ENCODE results near the gene MEX3C. TPM values are rescaled to one million over a fixed set of nuclear protein-coding genes. Genes with fewer than 3 reads are reported as not detected.

The MEX3C gene
- total RNA-seq, 1 experiment from 2014 or later, result 15.8 TPM

DNA sequence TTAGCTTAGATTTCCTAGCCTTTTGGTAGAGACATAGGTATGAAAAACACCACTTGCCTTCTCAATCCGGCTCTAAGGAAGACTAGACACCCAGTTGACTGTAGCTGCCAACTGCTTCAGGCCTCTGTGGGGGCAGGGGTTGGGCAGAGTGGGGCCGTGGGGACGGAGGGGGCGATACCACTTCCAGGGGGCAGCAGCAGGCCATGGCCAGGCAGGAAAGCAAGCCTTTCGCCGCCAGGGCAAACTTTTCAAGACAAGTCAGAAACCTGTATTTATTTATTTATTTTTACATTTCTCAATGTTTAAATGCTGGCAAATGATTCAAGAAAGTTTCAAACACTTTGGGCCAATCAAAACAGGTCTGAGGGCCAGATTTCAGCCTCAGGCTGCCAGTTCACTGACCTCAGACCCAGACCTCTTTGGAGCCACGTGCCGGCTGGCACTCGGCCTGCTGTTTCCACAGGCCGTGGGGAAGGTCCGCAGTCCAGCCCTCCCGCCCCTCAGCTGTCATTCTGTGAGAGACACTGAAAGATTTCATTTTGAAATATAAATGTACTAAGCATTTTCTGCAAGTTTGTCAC is 63.8 kb downstream of the MEX3C start:
- BruUV-seq (replicated peaks), result no TSS peak
- CTCF ChIA-PET, result interaction anchor here (0.6 kb wide), 1 partner anchor 46 kb away, joined by 6 read pairs; no protein-coding TSS in a partner anchor
- no peaks in the 10 kb centered on the region for H3K27me3 ChIP-seq (ENCODE audit: low read length)
- POLR2A ChIA-PET (ENCODE audit: unreplicated experiment), result no interaction called here
- no peaks in the 10 kb centered on the region for H3K79me2 ChIP-seq (ENCODE audit: low read length)
- no peak overlapping the region for H2AFZ ChIP-seq (ENCODE audit: low read length)
- H3K36me3 ChIP-seq (ENCODE audit: low read depth, low read length), result no peaks in the 10 kb centered on the region
- no peak overlapping the region for H3K4me2 ChIP-seq (ENCODE audit: low read length)
- no peaks in the 10 kb centered on the region for H3K9me3 ChIP-seq (ENCODE audit: low read length)
- TF ChIP-seq, protein P1, sequence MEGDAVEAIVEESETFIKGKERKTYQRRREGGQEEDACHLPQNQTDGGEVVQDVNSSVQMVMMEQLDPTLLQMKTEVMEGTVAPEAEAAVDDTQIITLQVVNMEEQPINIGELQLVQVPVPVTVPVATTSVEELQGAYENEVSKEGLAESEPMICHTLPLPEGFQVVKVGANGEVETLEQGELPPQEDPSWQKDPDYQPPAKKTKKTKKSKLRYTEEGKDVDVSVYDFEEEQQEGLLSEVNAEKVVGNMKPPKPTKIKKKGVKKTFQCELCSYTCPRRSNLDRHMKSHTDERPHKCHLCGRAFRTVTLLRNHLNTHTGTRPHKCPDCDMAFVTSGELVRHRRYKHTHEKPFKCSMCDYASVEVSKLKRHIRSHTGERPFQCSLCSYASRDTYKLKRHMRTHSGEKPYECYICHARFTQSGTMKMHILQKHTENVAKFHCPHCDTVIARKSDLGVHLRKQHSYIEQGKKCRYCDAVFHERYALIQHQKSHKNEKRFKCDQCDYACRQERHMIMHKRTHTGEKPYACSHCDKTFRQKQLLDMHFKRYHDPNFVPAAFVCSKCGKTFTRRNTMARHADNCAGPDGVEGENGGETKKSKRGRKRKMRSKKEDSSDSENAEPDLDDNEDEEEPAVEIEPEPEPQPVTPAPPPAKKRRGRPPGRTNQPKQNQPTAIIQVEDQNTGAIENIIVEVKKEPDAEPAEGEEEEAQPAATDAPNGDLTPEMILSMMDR (conservative IDR thresholded peaks at IDR 0.05; ENCODE audit: low read depth, low read length), result no peak
- TF ChIP-seq EZH2 (IDR thresholded peaks at IDR 0.05; ENCODE audit: low read length, unreplicated experiment) (no peak), EZH2phosphoT487 (IDR thresholded peaks at IDR 0.05; ENCODE audit: borderline replicate concordance, low read length) (no peak)
- ATAC-seq (no peak), DNase-seq (no peak)
- no peaks in the 10 kb centered on the region for H3K9me2 ChIP-seq (replicated peaks; ENCODE audit: low read length)
- no peaks in the 10 kb centered on the region for H4K20me1 ChIP-seq (ENCODE audit: low read length)
- no peak overlapping the region for H3K4me3 ChIP-seq (ENCODE audit: low read length)
- no peaks in the 10 kb centered on the region for H3F3A ChIP-seq (ENCODE audit: low read length, unreplicated experiment)
- no peak overlapping the region for H3K9ac ChIP-seq (ENCODE audit: low read length)
- intact Hi-C loops (cut with micrococcal nuclease), result no loop called here
- H3K4me1 ChIP-seq (ENCODE audit: insufficient read depth, low read length), result no peaks in the 10 kb centered on the region
- H3K27ac ChIP-seq (ENCODE audit: low read length), result no peak overlapping the region

DNA sequence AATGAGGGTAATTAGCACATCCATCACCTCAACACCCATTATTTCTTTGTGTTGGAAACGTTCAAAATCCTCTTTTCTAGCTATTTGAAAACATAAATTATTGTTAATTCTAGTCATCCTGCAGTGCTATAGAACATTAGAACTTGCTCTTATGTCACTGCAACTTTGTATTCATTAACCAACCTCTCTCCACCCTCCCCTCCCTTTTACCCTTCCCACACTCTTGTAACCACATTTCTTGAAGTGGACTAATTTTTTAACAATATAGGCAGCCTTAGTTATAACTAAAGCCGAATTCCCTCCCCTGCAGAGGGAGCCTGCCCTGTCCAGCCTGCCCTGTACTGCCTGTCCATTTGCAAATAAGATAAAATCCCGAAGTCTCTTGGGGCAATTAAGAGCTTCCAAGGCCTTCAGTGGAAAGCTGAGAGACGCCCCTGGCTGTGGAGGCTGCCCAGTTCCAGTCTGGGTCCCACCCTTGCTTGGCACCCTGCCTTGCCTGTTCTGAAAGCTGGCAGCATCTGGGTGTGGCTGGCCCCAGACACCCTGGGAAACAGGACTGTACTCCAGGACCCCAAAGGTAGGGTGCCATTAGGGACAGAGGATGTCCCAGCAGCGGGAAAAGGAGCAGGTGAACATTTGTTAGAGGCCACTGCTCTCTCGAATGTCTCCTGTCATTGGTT is 65.1 kb downstream of the MEX3C start:
- no peaks in the 10 kb centered on the region for H3K36me3 ChIP-seq (ENCODE audit: low read depth, low read length)
- H2AFZ ChIP-seq (ENCODE audit: low read length), result no peak overlapping the region
- H3K27ac ChIP-seq (ENCODE audit: low read length), result no peak overlapping the region
- no peaks in the 10 kb centered on the region for H3K9me2 ChIP-seq (replicated peaks; ENCODE audit: low read length)
- H3K79me2 ChIP-seq (ENCODE audit: low read length), result no peaks in the 10 kb centered on the region
- no peaks in the 10 kb centered on the region for H3K4me1 ChIP-seq (ENCODE audit: insufficient read depth, low read length)
- H3K27me3 ChIP-seq (ENCODE audit: low read length), result no peaks in the 10 kb centered on the region
- H3F3A ChIP-seq (ENCODE audit: low read length, unreplicated experiment), result no peaks in the 10 kb centered on the region
- ATAC-seq (no peak), DNase-seq (no peak)
- H3K4me3 ChIP-seq (ENCODE audit: low read length), result no peak overlapping the region
- no peaks in the 10 kb centered on the region for H4K20me1 ChIP-seq (ENCODE audit: low read length)
- CTCF ChIA-PET, result no interaction called here
- no peak overlapping the region for H3K4me2 ChIP-seq (ENCODE audit: low read length)
- no peak for TF ChIP-seq EZH2phosphoT487 (IDR thresholded peaks at IDR 0.05; ENCODE audit: borderline replicate concordance, low read length)
- TF ChIP-seq, protein P1 (conservative IDR thresholded peaks at IDR 0.05; ENCODE audit: low read depth, low read length), result no peak
- POLR2A ChIA-PET (ENCODE audit: unreplicated experiment), result no interaction called here
- H3K9ac ChIP-seq (ENCODE audit: low read length), result no peak overlapping the region
- no peaks in the 10 kb centered on the region for H3K9me3 ChIP-seq (ENCODE audit: low read length)
- no TSS peak for BruUV-seq (replicated peaks)
- intact Hi-C loops (cut with micrococcal nuclease), result no loop called here

GRCh38 chr18:51128533-51128932 is 68.9 kb downstream of the MEX3C start:
- H4K20me1 ChIP-seq (ENCODE audit: low read length), result no peaks in the 10 kb centered on the region
- H3K4me1 ChIP-seq (ENCODE audit: insufficient read depth, low read length), result no peaks in the 10 kb centered on the region
- H3K27ac ChIP-seq (ENCODE audit: low read length), result no peak overlapping the region
- H3K79me2 ChIP-seq (ENCODE audit: low read length), result no peaks in the 10 kb centered on the region
- H3K4me2 ChIP-seq (ENCODE audit: low read length), result no peak overlapping the region
- H3F3A ChIP-seq (ENCODE audit: low read length, unreplicated experiment), result no peaks in the 10 kb centered on the region
- H2AFZ ChIP-seq (ENCODE audit: low read length), result no peak overlapping the region
- TF ChIP-seq, protein P1 (conservative IDR thresholded peaks at IDR 0.05; ENCODE audit: low read depth, low read length), result no peak
- TF ChIP-seq EZH2phosphoT487 (IDR thresholded peaks at IDR 0.05; ENCODE audit: borderline replicate concordance, low read length), result no peak
- TF ChIP-seq EZH2 (IDR thresholded peaks at IDR 0.05; ENCODE audit: low read length, unreplicated experiment), result no peak
- H3K9me2 ChIP-seq (replicated peaks; ENCODE audit: low read length), result no peaks in the 10 kb centered on the region
- ChIA-PET POLR2A (ENCODE audit: unreplicated experiment) (no interaction called here), CTCF (no interaction called here)
- no peaks in the 10 kb centered on the region for H3K27me3 ChIP-seq (ENCODE audit: low read length)
- intact Hi-C loops (cut with micrococcal nuclease), result no loop called here
- no peaks in the 10 kb centered on the region for H3K36me3 ChIP-seq (ENCODE audit: low read depth, low read length)
- DNase-seq (no peak), ATAC-seq (no peak)
- no peak overlapping the region for H3K4me3 ChIP-seq (ENCODE audit: low read length)
- H3K9me3 ChIP-seq (ENCODE audit: low read length), result no peaks in the 10 kb centered on the region
- H3K9ac ChIP-seq (ENCODE audit: low read length), result no peak overlapping the region
- BruUV-seq (replicated peaks), result no TSS peak
